COR-L47 (cell line): ENCODE data around the gene CIB1.
A peak's percentile ranks its signal among the peaks of the same experiment; 100 is the strongest.

Experiments
- DNase-seq: peaks from one replicate; lab custom pipeline; 2025; lab: John Stamatoyannopoulos, UW

The CIB1 gene

DNA sequence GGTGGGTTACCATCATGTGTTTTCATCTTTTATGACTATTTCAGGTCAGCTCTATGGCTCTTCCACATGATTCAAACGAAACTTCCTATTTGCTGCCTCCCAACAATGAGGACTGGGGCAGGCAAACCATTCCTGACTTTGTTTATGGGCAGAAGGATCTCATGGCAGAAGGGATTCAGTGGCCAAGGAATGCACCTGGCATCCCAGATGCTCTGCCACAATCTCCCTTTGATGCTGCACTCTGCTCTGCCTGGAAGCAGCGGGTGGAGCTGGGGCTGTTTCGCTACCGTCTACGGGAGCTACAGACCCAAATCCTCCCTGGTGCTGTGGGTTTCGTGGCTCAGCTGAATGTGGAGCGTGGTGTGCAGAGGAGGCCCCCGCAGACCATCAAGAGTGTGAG, 7.1 kb upstream of the CIB1 start:
- DNase-seq, result no peak

DNA sequence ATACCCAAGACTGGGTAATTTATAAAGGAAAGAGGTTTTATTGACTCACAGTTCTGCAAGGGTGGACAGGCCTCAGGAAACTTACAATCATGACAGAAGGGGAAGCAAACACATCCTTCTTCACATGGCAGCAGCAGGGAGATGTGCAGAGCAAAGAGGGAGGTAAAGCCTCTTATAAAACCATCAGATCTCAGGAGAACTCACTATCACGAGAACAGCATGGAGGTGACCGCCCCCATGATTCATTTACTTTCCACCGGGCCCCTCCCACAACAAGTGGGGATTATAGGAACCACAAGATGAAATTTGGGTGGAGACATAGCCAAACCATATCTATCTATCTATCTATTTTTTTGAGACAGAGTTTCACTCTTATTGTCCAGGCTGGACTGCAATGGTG, 5.6 kb upstream of the CIB1 start:
- no peak for DNase-seq

DNA sequence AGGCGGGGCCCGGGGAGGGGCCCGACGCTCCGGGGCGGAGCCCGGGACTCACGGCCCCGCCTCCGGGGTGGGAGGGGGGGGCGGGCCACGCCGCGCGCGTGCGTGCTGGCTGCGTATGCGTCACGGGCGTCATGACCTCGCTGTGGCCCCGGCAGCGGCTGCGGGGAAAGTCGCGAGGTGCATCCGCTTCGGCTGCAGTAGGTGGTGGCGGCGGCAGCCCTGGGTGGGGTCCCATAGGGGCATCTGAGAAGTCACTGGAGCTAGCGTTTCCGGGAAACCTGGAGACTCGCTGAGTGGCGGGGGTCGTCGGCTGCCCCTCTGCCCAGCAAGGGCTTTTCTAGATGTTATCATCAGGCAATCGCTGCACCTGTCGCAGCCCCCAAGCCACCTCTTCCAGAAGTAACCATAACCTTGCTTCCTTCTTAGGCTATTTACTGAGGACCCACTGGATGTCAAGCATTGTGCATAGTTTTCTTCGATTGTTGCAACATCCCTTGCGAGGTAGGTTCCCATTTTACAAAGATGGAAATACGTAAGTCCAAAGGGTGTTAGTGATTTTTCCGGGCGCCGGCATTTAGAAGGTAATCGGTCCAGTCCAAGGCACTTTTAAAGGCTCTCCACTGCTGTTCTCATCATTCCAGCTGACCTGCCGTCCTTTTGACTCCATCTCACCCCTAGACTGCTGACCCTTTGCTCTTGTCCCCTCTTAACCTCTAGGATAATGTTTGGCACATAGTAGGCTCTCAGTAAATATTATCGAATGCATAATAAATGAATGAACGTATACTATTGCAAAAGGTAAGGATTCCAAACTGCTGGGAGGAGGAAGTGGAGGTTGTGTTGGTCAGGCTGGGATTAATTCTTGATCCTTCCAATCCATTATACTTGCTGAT, 601 bp upstream of the CIB1 start, which contains the start of gene GDPGP1:
Gene GDPGP1 (plus strand): TSS at position 114 of the 893 bp plus-strand sequence. CDS start 6,700 bp downstream, outside the sequence.
- DNase-seq, result no peak

DNA sequence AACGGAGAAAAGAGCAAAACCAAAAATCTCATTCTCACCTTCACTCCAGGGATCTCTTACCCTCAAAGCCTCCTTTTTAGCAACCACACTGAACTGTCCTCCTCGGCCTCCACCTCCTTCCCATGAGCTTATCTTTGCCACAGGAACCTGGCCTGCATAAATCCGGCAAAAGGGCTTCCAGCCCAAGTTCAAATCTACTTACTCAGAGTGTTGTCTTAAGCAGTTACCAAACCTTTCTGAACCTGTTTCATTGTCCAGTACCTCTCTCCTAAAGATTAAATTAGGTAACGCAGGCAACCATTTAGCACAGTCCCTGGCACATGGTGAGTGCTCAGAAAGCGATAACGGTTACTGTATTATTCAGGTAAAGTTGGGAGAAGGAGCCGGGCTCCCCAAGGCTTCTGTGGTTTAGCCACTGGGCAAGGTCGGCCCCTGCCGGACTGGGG, 777 bp downstream of the CIB1 start:
- DNase-seq, result no peak

DNA sequence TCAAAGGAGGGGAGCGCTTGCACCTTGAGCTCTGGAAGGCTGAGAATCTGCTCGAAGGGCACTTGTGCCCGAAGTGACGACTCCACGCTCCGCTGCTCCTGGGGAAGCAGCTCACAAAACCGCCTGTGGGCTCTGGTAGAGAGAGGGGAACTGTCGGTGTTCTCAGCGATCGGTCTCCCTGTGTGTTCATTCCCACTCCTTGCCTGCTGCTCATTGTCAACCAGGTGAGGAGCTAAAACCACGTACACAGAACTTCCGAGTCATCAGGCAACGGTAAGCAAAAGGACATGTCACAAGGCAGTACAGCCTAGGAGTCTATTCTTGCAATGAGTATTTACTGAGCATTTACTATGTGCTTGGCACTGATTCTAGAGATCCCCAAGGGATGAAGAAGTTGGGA, 1.5 kb downstream of the CIB1 start:
- no peak for DNase-seq

DNA sequence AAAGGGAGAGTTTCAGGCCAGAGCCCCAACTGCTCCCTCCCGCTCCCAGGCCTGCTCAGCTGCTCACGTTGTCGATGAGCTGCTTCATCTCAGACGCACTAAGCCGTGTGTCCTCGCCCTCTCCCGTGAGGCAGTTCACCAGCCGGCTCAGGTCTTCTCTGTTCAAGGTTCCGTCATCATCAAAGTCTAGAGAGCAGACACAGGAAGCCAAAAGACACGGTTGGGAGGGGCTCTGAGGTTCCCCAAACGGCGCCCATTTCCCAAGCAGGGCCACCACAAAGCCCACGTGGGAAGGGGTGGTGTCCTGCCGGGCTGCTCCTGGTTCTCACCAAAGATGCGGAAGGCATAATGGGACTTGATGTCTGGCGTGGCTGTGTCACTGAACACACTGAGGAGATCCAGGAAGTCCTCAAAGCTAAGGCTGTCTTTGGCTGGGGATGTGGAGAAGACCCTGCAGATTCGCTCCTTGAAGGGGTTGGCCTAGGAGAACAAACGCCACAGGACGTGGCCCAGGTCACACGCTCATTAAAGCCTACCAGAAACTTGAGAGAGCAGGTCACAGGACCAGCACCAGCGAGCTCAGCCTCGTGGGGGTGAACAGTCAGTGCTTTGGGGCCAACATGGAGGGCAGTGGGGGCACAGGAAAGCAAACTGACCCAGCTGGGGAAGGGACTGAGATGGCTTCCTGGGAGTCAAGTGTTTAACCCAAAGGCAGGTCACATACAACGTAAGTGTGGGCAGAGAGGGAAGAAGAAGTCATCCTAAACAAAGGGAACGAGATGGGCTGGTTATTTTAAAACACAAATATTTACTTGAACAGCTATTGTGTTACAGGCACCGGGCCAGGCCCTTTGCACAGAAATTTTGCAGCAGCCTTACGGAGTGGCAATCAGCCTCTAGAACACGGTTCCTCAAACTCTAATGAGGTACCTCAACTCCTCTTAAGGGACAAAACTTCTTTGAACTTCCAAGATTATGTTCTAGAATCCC, 2.4 kb downstream of the CIB1 start:
- DNase-seq, result no peak

DNA sequence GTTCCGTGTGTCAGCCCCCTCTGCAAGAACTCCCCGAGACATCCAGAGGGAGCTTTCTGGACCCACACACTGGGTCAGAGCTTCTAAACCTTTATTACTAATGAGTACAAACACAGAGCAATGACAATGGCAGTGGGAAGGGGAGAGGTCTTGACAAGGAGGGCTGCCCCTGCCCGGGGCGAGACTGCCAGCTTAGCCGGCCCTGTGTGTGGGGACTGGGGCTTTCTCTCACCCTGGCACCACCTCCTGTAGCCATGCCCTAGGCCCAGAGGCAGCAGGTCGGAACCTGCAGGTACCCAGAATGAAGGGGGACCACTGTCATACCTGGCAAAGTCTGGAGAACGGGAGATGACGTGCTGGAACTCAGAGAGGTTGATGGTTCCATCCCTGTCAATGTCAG, 3.1 kb downstream of the CIB1 start:
- DNase-seq, result no peak

DNA sequence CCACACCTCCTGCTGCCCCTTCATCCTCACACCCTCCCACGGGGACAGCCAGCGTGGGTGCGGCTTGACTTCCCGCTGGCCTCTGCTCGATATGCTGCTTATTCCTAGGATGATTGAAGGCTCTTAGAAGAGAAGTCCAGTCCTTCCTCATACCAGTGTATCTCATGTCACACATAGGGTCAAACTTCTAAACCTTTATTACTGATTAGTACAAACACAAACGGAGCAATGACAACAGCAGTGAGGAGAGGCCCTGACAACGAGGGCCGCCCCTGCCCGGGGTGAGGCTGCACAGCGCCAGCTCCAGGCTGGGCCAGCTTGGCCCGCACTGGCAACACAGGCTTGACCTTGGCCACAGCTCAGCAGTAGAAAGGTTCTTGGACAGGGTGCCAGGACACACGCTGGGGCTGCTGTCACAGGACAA, 3.7 kb downstream of the CIB1 start:
- DNase-seq, result no peak

DNA sequence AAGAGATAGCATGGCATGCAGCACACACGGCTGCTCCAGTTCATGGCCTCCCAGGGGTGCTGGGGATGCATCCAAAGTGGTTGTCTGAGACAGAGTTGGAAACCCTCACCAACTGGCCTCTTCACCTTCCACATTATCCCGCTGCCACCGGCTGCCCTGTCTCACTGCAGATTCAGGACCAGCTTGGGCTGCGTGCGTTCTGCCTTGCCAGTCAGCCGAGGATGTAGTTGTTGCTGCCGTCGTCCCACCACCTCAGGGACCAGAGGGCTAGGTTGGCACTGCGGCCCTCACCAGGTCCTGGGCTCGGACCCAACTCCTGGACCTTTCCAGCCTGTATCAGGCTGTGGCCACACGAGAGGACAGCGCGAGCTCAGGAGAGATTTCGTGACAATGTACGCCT, 4.8 kb downstream of the CIB1 start:
- no peak for DNase-seq

DNA sequence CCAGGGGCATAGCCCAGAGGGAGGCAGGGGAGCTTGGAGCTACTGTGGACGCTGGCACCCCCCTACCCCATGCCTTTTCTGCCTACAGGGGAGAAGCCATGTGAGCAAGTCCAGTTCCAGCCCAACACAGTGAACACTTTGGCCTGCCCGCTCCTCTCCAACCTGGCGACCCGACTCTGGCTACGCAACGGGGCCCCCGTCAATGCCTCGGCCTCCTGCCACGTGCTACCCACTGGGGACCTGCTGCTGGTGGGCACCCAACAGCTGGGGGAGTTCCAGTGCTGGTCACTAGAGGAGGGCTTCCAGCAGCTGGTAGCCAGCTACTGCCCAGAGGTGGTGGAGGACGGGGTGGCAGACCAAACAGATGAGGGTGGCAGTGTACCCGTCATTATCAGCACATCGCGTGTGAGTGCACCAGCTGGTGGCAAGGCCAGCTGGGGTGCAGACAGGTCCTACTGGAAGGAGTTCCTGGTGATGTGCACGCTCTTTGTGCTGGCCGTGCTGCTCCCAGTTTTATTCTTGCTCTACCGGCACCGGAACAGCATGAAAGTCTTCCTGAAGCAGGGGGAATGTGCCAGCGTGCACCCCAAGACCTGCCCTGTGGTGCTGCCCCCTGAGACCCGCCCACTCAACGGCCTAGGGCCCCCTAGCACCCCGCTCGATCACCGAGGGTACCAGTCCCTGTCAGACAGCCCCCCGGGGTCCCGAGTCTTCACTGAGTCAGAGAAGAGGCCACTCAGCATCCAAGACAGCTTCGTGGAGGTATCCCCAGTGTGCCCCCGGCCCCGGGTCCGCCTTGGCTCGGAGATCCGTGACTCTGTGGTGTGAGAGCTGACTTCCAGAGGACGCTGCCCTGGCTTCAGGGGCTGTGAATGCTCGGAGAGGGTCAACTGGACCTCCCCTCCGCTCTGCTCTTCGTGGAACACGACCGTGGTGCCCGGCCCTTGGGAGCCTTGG, 5.6 kb downstream of the CIB1 start:
- DNase-seq, result no peak

DNA sequence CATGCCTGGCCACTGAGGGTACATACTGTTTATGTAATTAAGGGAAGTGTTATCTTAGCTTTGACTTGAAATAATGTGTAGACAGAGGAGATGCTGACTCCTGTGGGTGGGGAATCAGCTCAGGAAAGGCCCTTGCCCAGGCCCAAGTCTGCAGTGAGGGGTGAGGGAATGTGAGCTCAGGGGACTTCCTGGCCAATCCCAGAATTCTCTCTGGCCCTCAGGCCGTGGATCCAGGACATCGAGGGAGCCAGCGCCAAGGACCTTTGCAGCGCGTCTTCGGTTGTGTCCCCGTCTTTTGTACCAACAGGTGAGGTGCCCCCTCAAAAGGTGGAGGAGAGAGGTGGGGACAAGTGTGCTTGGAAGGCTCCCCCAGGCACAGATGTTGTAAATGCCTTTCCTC, 6.4 kb downstream of the CIB1 start:
- DNase-seq, result no peak

DNA sequence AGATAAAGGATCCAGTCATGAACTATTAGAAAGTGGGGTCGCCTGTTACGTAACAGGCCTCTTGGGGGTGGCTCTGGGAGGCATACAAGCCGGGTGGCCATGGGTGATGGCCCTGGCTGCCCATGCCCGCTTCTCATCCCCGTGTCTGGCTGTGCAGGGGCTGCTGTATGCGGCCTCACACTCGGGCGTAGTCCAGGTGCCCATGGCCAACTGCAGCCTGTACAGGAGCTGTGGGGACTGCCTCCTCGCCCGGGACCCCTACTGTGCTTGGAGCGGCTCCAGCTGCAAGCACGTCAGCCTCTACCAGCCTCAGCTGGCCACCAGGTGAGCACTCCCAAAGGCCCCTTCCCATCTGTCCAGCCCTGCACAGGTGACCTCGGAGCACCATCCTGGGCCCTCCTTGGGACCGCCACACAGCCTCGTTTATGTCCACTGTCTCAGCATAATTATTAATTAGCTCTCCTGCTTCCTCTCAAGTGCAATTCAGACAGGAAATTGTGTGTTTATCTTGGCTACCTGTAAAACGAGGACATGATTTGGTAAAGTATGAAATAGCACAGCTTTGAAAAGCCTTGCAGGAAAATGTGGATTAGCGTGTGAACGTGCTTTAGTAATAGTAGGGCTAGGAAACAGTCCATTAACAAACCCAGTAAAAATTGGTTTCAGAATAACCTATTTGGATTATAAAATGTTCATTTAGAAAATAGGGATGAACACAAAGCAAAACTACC, 8.1 kb downstream of the CIB1 start:
- DNase-seq, result peak; percentile 65

DNA sequence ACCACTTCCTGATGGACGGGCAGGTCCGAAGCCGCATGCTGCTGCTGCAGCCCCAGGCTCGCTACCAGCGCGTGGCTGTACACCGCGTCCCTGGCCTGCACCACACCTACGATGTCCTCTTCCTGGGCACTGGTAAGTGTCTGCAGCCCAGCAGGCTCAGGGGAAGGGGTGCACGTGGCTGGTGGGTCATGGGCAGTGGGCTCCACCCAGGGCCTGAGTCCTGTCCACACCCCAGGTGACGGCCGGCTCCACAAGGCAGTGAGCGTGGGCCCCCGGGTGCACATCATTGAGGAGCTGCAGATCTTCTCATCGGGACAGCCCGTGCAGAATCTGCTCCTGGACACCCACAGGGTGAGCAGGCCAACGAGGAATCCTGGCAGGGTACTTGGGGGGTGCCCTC, 8.7 kb downstream of the CIB1 start:
- DNase-seq, result no peak

DNA sequence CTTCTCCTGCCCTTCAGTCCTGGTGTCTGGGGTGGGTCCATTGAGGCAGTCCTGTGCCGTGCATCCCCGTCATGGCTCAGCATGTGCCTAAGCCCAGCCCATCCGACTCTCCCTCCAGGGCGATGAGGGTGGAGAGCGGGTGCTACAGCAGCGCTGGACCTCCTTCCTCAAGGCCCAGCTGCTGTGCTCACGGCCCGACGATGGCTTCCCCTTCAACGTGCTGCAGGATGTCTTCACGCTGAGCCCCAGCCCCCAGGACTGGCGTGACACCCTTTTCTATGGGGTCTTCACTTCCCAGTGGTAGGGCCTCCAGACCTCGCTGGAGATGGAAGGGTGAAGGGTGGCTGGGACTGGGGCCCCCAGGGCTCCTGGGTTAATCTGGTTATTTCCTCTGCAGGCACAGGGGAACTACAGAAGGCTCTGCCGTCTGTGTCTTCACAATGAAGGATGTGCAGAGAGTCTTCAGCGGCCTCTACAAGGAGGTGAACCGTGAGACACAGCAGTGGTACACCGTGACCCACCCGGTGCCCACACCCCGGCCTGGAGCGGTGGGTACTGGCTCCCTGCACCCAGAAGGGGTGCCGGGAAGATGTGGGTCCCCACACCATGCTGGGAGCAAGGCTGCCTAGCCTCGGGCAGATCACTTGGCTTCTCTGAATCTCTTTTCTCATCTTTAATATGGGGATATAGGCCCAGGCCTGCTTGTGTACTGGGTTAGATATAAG, 10.1 kb downstream of the CIB1 start:
- DNase-seq, result no peak

DNA sequence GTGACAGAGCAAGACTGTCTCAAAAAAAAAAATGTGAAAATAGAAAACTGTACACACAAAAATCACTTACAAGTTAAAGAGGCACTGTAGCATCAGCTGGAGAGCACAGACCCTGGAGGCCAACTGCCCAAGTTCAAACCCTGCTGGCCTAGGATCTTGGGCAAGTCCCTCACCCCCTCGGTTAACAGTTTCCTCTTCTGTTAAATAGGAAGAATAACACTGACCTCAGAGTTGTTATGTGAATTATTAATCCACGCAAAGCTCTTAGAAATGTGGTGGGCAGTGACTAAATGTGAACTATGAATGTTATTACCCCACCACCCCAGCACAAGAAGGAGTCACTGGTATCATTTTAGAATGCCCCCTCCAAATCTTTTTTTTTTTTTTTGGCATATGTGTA, 11.2 kb downstream of the CIB1 start:
- no peak for DNase-seq

DNA sequence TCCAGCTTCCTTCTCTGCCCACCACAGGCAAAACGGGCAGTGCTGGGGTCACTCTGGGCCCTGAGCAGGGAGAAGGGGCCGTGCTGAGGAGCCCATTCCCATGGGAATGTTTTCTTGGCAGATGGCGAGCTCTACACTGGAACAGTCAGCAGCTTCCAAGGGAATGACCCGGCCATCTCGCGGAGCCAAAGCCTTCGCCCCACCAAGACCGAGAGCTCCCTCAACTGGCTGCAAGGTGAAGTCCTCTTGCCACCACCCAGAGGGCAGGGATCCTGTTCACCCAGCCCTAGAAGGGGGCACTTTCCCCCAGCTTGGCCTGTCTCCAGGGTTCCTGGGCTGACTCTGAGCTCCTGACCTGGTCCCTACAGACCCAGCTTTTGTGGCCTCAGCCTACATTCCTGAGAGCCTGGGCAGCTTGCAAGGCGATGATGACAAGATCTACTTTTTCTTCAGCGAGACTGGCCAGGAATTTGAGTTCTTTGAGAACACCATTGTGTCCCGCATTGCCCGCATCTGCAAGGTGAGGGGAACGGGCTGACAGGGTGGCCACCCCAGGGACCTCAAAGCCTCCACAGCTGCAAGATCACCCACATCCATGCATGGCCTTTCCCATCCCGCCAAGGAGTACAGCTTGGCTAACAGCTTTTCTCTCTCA, 12.4 kb downstream of the CIB1 start:
- DNase-seq, result peak; percentile 56

DNA sequence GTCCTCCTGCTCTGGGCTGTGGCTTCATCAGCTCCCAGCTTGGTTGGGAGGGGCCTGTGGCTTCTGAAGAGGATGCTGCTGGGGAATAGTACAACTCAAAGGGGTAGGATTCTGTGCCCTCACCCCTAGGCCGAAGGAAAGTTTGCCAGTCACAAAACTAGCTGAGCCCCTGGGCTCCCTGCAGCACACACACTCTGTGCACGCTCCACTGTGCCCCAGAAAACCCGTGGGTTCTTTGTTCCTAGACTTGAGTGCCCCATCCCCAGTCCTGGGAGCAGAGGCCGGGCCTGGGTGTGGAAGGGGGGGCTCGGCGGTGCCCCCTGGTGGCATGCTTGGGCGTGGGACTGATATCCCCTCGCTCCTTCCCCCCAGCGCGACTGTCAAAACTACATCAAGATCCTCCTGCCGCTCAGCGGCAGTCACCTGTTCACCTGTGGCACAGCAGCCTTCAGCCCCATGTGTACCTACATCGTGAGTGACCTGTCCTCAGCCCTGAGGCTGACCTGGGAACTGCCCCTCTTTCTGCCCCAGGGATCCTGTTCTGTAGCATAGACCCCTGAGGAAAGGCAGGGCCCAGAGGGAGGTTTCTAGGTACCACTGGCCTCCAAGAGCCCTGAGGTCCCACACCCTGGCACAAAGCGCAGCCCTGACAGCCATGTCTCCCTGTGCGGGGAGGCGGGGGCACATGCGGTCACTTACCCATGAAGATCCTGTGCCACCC, 14.2 kb downstream of the CIB1 start:
- DNase-seq, result peak; percentile 12

DNA sequence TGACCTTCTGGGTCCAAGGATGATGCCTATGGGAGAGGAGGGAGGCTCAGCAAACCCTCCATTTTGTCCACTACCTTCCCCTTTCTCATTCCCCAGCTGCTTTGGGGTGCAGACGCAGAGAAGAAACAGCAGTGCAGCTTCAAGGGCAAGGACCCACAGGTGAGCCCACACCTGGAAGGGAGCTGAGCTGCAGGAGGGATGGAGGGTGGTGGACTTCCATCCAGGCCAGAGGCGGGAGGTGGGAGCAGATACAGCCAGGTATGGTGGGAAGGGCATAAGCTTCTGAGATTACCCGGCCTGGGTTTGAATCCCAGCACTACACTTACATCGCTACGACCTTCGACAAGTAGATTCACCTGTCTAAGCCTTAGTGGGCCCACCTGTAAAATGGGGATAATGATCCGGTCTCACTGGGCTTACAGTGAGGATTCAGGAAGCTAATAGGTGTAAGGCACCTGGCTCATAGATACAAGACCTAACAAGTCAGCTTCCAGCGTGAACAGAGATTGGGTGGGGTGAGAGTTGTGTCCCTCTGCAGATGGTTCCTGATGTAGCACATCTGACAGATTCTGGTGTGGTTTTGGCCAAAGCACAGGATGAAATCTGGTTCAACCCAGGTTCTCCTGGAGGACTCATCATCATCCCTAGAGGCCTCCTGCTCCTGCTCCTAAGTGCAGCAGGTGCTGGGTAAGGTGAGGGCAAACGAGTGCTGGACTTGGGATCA, 15.9 kb downstream of the CIB1 start:
- no peak for DNase-seq
